Naive B cell (primary cell): ENCODE data around the gene SNTG2. TPM values are rescaled to one million over a fixed set of nuclear protein-coding genes. Genes with fewer than 3 reads are reported as not detected.

Experiments used
- ATAC-seq, 2 donors: fragments of 150-1000 bp; cut with Tn5 transposase; 2 replicates each; pipeline ENCODE4 v1.10.0; 2021; ENCODE audit warnings: low read depth in 2 of 2, mild to moderate bottlenecking in 2 of 2, moderate library complexity in 2 of 2
- DNase-seq: peaks from one replicate; pipeline ENCODE4 v3.0.0; 2022
- H3K27ac Mint-ChIP-seq, 6 donors: one replicate each; pipeline ENCODE4 v1.8.0; 2020 to 2022; ENCODE audit warnings: mild to moderate bottlenecking in 6 of 6, mixed read lengths in 6 of 6, moderate library complexity in 5 of 6, inconsistent platforms in 2 of 6
- H3K27me3 Mint-ChIP-seq, 3 donors: one replicate each; pipeline ENCODE4 v1.8.0; 2021 to 2022; ENCODE audit warnings: mixed read lengths in 3 of 3, mild to moderate bottlenecking in 1 of 3
- H3K36me3 Mint-ChIP-seq, 2 donors: one replicate each; pipeline ENCODE4 v1.8.0; 2020 to 2022; ENCODE audit warnings: mixed read lengths in 2 of 2, inconsistent platforms in 1 of 2, mild to moderate bottlenecking in 1 of 2
- H3K4me1 Mint-ChIP-seq, 3 donors: one replicate each; pipeline ENCODE4 v1.8.0; 2020 to 2022; ENCODE audit warnings: mixed read lengths in 3 of 3, inconsistent platforms in 1 of 3, mild to moderate bottlenecking in 1 of 3, moderate library complexity in 1 of 3
- H3K4me3 Mint-ChIP-seq, 8 donors: one replicate each; pipeline ENCODE4 v1.8.0; 2020 to 2022; ENCODE audit warnings: mild to moderate bottlenecking in 8 of 8, mixed read lengths in 8 of 8, moderate library complexity in 8 of 8, inconsistent platforms in 2 of 8
- H3K9me3 Mint-ChIP-seq, 7 donors: one replicate each; pipeline ENCODE4 v1.8.0; 2020 to 2022; ENCODE audit warnings: mixed read lengths in 7 of 7, mild to moderate bottlenecking in 5 of 7, inconsistent platforms in 2 of 7, moderate library complexity in 1 of 7
- polyA plus RNA-seq, 6 donors: library from polyadenylated mRNA; unstranded; fragments of 300-500 nt; fragmentation: Illumina TruSeq; gene quantifications; one replicate each; pipeline ENCODE4 v1.2.3, GENCODE V29; 2021; ENCODE audit warnings: low read depth in 6 of 6

Gene SNTG2
- polyA plus RNA-seq, 6 donors from 2014 or later = 1.8 to 9.2 (median 4.1) TPM

DNA sequence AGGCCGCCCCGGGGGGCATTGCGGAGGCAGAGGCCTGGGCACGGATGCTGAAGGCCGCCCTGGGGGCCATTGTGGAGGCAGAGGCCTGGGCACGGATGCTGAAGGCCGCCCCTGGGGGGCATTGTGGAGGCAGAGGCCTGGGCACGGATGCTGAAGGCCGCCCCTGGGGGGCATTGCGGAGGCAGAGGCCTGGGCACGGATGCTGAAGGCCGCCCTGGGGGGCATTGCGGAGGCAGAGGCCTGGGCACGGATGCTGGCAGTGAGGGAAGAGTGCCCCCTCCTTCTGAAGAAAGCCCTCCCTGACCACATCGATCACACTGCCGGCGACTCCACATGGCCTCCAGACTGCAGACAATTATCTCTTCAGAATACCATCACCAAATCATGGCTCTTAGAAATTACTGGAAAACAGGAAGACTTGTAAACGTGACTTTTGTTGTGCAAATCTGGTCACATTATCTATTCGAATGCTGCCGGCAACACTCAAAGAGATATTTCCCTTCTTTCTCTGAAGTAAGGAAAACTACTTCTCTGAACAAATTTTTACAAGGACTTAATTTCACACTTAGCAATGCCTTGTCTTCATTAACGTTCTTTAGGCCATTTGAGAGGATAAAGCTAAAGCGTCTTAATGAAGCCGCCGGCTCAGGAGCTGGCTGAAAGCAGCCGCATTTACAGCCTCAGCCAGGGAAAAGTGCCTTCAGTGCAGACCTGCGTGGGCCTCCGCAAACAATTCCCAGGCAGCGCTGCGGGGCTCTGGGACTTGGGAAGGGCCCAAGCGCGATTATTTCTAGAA is 18.1 kb upstream of the SNTG2 start:
- DNase-seq = no peak
- Mint-ChIP-seq H3K9me3 (no peaks in the 10 kb centered on the region), H3K4me1 (no peaks in the 10 kb centered on the region), H3K27ac (no peak overlapping the region), H3K4me3 (no peak overlapping the region), H3K36me3 (no peaks in the 10 kb centered on the region), H3K27me3 (no peaks in the 10 kb centered on the region)
- ATAC-seq = no peak

DNA sequence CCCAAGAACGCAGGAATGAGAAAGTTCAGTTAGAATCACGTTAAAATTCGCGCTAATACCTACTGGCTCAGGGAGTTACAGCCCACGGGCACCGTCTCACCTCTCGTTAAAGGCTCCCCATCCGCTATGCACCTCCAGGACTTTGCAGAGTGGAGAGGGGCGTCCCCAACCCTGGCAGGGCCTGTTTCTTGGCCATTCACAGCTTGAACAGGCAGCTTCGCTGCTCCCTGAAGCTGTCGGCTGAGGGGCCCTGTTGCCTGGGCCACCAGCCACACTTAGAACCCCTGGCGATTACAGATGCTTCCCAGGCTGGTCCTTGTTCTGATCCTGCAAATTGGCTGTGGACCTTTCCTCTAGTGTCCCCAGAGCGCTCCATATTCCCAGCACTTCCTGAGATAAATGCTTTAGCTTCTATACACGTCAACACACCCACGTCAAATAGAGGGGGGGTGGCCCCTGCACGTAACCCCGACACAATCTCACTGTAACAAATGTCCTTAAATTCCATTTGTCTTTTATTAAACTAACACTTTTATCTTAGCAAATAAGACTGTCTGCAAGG is 16.8 kb upstream of the SNTG2 start:
- no peaks in the 10 kb centered on the region for H3K36me3 Mint-ChIP-seq
- no peaks in the 10 kb centered on the region for H3K9me3 Mint-ChIP-seq
- ATAC-seq = no peak
- H3K4me3 Mint-ChIP-seq = no peak overlapping the region
- H3K27ac Mint-ChIP-seq = no peak overlapping the region
- no peak for DNase-seq
- H3K27me3 Mint-ChIP-seq = peaks cover 0 to 5% (median 3%) of the 10 kb centered on the region in 3 donors
- no peaks in the 10 kb centered on the region for H3K4me1 Mint-ChIP-seq

DNA sequence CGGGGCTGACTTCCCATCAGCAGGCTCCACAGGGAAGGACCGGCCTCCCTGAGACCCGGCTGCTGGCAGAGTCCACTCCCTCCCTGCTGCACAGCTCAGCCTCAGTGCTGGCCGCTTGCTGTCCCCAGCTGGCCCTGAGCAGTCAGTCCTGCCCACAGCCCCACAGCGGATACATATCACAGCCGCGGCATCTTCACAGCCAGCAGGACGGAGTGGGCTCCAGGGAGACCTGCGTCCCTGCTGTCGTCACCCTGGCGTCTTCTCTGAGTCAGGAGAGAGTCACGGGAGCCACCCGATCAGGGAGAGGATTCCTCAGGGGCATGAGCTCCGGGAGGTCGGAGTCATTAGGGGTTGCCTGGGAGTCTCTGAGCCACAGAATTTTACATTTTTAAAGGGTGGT is 13.1 kb upstream of the SNTG2 start:
- ATAC-seq = no peak
- Mint-ChIP-seq H3K9me3 (no peaks in the 10 kb centered on the region), H3K27ac (peak overlapping the region in 1 of 6 donors; percentile 38), H3K4me3 (no peak overlapping the region), H3K36me3 (no peaks in the 10 kb centered on the region), H3K27me3 (peaks cover 8 to 12% (median 9%) of the 10 kb centered on the region in 3 donors), H3K4me1 (no peaks in the 10 kb centered on the region)
- DNase-seq = no peak

GRCh38 chr2:938181-939005 is 12.3 kb upstream of the SNTG2 start:
- Mint-ChIP-seq H3K27ac (peak overlapping the region in 1 of 6 donors; percentile 11), H3K4me3 (no peak overlapping the region), H3K36me3 (no peaks in the 10 kb centered on the region), H3K27me3 (peaks cover 8 to 15% (median 9%) of the 10 kb centered on the region in 3 donors), H3K4me1 (no peaks in the 10 kb centered on the region), H3K9me3 (no peaks in the 10 kb centered on the region)
- DNase-seq (no peak), ATAC-seq (no peak)

DNA sequence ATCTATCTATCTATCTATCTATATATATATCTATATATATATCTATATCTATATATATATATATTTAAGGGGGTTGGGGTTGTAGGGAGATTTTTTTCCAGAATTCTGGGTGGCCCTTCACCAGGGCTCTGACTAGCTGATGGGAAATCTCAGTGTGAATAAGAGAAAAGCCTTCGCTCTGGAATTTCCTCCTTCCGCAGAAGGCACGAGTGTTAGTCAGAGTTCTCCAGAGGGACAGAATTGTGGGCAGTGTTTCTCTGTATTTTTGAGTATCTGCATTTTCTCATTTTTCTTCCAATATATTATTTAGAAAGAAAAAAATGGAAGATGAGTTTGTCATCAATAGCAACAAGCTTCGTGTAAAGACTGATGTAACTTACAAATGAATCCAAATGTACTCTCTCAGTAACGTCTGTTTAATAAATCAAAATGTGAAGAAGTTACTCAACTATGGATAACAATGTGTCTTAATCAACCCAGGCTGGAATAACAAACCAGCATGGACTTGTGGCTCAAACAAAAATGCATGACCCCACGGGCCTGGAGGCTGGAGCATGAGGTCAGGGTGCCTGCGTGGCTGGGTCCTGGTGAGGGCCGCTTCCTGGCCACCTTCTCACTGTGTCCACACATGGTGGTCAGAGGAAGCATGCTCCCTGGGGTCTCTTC is 10.6 kb upstream of the SNTG2 start:
- Mint-ChIP-seq H3K36me3 (peaks cover 0 to 6% of the 10 kb centered on the region in 2 donors), H3K27me3 (peaks cover 9 to 28% (median 10%) of the 10 kb centered on the region in 3 donors), H3K4me3 (no peak overlapping the region), H3K9me3 (peaks cover 3 to 10% (median 5%) of the 10 kb centered on the region in 7 donors), H3K4me1 (no peaks in the 10 kb centered on the region), H3K27ac (no peak overlapping the region)
- ATAC-seq (no peak), DNase-seq (no peak)

GRCh38 chr2:941871-942270 is 8.8 kb upstream of the SNTG2 start:
- no peak for ATAC-seq
- H3K4me3 Mint-ChIP-seq = no peak overlapping the region
- peaks cover 3 to 10% (median 5%) of the 10 kb centered on the region in 7 donors for H3K9me3 Mint-ChIP-seq
- DNase-seq = no peak
- H3K27me3 Mint-ChIP-seq = peaks cover 9 to 29% (median 15%) of the 10 kb centered on the region in 3 donors
- H3K4me1 Mint-ChIP-seq = peaks cover 10 to 15% (median 13%) of the 10 kb centered on the region in 3 donors
- H3K27ac Mint-ChIP-seq = no peak overlapping the region
- peaks cover 0 to 6% of the 10 kb centered on the region in 2 donors for H3K36me3 Mint-ChIP-seq

GRCh38 chr2:942775-943460 is 7.7 kb upstream of the SNTG2 start:
- no peak for DNase-seq
- peaks cover 0 to 6% of the 10 kb centered on the region in 2 donors for H3K36me3 Mint-ChIP-seq
- H3K27me3 Mint-ChIP-seq = peaks cover 9 to 33% (median 15%) of the 10 kb centered on the region in 3 donors
- peaks cover 3 to 10% (median 5%) of the 10 kb centered on the region in 7 donors for H3K9me3 Mint-ChIP-seq
- no peak overlapping the region for H3K27ac Mint-ChIP-seq
- no peak for ATAC-seq
- H3K4me1 Mint-ChIP-seq = peaks cover 10 to 15% (median 13%) of the 10 kb centered on the region in 3 donors
- no peak overlapping the region for H3K4me3 Mint-ChIP-seq

GRCh38 chr2:943461-943797 is 7.2 kb upstream of the SNTG2 start:
- Mint-ChIP-seq H3K9me3 (peaks cover 3 to 10% (median 5%) of the 10 kb centered on the region in 7 donors), H3K27me3 (peaks cover 4 to 33% (median 15%) of the 10 kb centered on the region in 3 donors), H3K4me1 (peaks cover 10 to 15% (median 13%) of the 10 kb centered on the region in 3 donors), H3K27ac (no peak overlapping the region), H3K36me3 (peaks cover 0 to 6% of the 10 kb centered on the region in 2 donors), H3K4me3 (no peak overlapping the region)
- DNase-seq (no peak), ATAC-seq (no peak)

- H3K36me3 Mint-ChIP-seq = peaks cover 0 to 6% of the 10 kb centered on the region in 2 donors
- H3K27ac Mint-ChIP-seq = no peak overlapping the region
- H3K4me3 Mint-ChIP-seq = no peak overlapping the region
- peaks cover 10 to 15% (median 13%) of the 10 kb centered on the region in 3 donors for H3K4me1 Mint-ChIP-seq
- peaks cover 4 to 30% (median 15%) of the 10 kb centered on the region in 3 donors for H3K27me3 Mint-ChIP-seq
- ATAC-seq = no peak
- no peak for DNase-seq
- peaks cover 3 to 10% (median 5%) of the 10 kb centered on the region in 7 donors for H3K9me3 Mint-ChIP-seq
Observed at GRCh38 chr2:943821-944220, 6.8 kb upstream of the SNTG2 start.

- Mint-ChIP-seq H3K36me3 (peaks cover 0 to 6% of the 10 kb centered on the region in 2 donors), H3K4me3 (no peak overlapping the region), H3K9me3 (peaks cover 3 to 10% (median 5%) of the 10 kb centered on the region in 7 donors), H3K4me1 (peaks cover 16 to 22% (median 19%) of the 10 kb centered on the region in 3 donors), H3K27me3 (peaks cover 7 to 29% (median 17%) of the 10 kb centered on the region in 3 donors), H3K27ac (no peak overlapping the region)
- DNase-seq (no peak), ATAC-seq (no peak)
Observed at GRCh38 chr2:944693-945092, 6.0 kb upstream of the SNTG2 start.

DNA sequence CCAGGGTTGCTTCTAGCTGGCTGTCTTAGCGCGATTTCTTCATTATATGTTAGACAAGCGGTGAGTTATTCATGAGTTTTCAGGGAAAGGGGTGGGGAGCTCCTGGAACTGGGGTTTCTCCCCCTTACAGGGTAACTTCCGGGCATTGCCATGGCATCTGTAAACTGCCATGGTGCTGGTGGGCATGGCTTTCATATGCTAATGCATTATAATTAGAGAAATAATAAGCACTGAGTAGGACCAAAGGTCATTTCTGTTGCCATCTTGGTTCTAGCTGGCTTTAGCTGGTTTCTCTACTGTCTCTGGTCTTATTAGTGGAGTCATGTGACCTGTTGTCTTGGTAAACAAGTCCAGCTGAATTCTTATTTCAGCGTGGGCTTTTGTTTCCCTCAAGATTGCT is 5.5 kb upstream of the SNTG2 start:
- Mint-ChIP-seq H3K9me3 (peaks cover 3 to 10% (median 5%) of the 10 kb centered on the region in 7 donors), H3K4me3 (no peak overlapping the region), H3K27ac (no peak overlapping the region), H3K27me3 (peaks cover 7 to 30% (median 18%) of the 10 kb centered on the region in 3 donors), H3K36me3 (peaks cover 0 to 6% of the 10 kb centered on the region in 2 donors), H3K4me1 (peaks cover 17 to 23% (median 21%) of the 10 kb centered on the region in 3 donors)
- DNase-seq (no peak), ATAC-seq (no peak)

DNA sequence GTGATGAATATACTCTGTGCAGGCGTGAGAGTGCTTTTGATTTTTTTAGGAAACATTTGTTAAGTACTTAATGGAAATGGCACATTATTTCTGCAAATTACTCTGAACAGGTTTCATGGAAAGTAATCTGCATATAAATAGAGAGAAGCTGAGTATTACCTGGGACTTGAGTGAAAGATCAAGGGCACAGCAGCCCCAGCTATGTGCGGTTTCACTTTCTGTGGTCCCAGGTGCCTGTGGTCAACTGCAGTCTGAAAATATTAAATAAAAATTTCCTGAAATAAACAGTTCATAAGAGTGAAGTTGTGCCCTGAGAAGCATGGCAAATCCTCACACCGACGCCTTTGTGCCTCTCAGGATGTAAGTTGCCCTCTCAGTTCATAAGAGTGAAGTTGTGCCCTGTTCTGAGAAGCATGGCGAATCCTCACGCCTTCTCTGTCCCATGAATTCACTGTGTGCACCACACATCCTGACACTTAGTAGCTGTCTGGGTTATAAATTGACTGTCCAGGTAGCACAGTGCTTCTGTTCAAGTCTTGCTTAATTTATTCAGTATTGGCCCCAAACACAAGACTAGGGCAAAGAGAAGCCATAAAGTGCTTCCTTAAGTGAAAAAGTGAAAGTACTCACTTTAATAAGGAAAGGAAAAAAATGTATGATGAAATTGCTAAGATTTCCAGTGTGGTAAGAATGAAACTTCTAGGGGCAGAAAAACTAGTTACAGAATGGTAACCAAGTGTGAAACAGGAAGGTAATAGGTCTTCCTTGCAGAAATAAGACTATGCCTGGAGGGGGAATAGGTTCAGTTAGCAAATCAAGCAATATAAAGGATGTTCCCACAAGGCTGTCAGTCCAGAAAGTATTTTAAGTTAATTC is 4.3 kb upstream of the SNTG2 start:
- Mint-ChIP-seq H3K27me3 (peaks cover 7 to 33% (median 20%) of the 10 kb centered on the region in 3 donors), H3K27ac (peak overlapping the region in 2 of 6 donors; percentile 24 to 38), H3K4me3 (peak overlapping the region in 7 of 8 donors; percentile 6 to 65 (median 46)), H3K9me3 (peaks cover 3 to 10% (median 5%) of the 10 kb centered on the region in 7 donors), H3K4me1 (peaks cover 17 to 26% (median 22%) of the 10 kb centered on the region in 3 donors), H3K36me3 (peaks cover 0 to 6% of the 10 kb centered on the region in 2 donors)
- no peak for ATAC-seq
- DNase-seq = no peak
